GM18505 (cell line): Measurements from ENCODE around the gene EXOSC7.

Source experiments
- ATAC-seq: cut with Tn5 transposase; IDR thresholded peaks from one replicate; pipeline ENCODE4 v1.9.1; 2021; ENCODE audit not compliant: unreplicated experiment
- POLR2A ChIP-seq: IDR thresholded peaks from 4 replicates; pipeline ENCODE4 v1.6.1; 2011; ENCODE audit warnings: borderline replicate concordance; ENCODE audit not compliant: insufficient read depth, insufficient read length; ENCODE audit errors: extremely low read depth

The EXOSC7 gene

GRCh38 chr3:44993471-44994205 lies 17.6 kb downstream of the EXOSC7 start:
- no peak for ATAC-seq
- TF ChIP-seq POLR2A: no peak

GRCh38 chr3:44995142-44995770 lies 19.2 kb downstream of the EXOSC7 start:
- ATAC-seq: no peak

GRCh38 chr3:44996556-44996969 lies 20.5 kb downstream of the EXOSC7 start:
- ATAC-seq: no peak
- TF ChIP-seq POLR2A: no peak

More at GRCh38 chr3:44995142-44995770, 19.2 kb downstream of the EXOSC7 start:
- TF ChIP-seq POLR2A: no peak

GRCh38 chr3:44999782-45000181 lies 23.7 kb downstream of the EXOSC7 start:
- no peak for TF ChIP-seq POLR2A
- no peak for ATAC-seq

GRCh38 chr3:45000823-45001222 lies 24.8 kb downstream of the EXOSC7 start:
- no peak for ATAC-seq
- TF ChIP-seq POLR2A: no peak

GRCh38 chr3:45001738-45002137 lies 25.7 kb downstream of the EXOSC7 start:
- no peak for ATAC-seq
- TF ChIP-seq POLR2A: no peak

GRCh38 chr3:45002139-45002660 lies 26.2 kb downstream of the EXOSC7 start:
- no peak for TF ChIP-seq POLR2A
- no peak for ATAC-seq

- ATAC-seq: no peak
- no peak for TF ChIP-seq POLR2A
Measured at GRCh38 chr3:45002720-45003119, 26.7 kb downstream of the EXOSC7 start.

GRCh38 chr3:45003406-45003805 lies 27.4 kb downstream of the EXOSC7 start:
- TF ChIP-seq POLR2A: no peak
- no peak for ATAC-seq

- no peak for ATAC-seq
- TF ChIP-seq POLR2A: no peak
Measured at GRCh38 chr3:45003859-45004258, 27.8 kb downstream of the EXOSC7 start.

GRCh38 chr3:45007091-45007490 lies 31.0 kb downstream of the EXOSC7 start:
- TF ChIP-seq POLR2A: no peak
- no peak for ATAC-seq

- TF ChIP-seq POLR2A: no peak
- ATAC-seq: no peak
Measured at GRCh38 chr3:45008117-45008516, 32.1 kb downstream of the EXOSC7 start.

GRCh38 chr3:45009868-45010267 lies 33.8 kb downstream of the EXOSC7 start:
- no peak for TF ChIP-seq POLR2A
- no peak for ATAC-seq

- TF ChIP-seq POLR2A: no peak
- no peak for ATAC-seq
Measured at GRCh38 chr3:45010811-45011333, 34.8 kb downstream of the EXOSC7 start.
